ENCODE results near the gene APOLD1.
A peak's percentile ranks its signal among the peaks of the same experiment; 100 is the strongest.
"Not testable (repeated sequence)": the region's sequence is repeated elsewhere in the genome, so short reads cannot be mapped to it uniquely, and the experiment has no call there.

The APOLD1 gene

GRCh38 chr12:12786706-12787601, 1.5 kb downstream of the APOLD1 start:
- peak; percentile 49 for DNase-seq

- DNase-seq, result no peak
These were observed 2.7 kb downstream of the APOLD1 start for GRCh38 chr12:12788131-12788530.

- peak; percentile 62 for DNase-seq
These were observed 3.4 kb downstream of the APOLD1 start for GRCh38 chr12:12788675-12789368.

GRCh38 chr12:12790956-12791355, 5.5 kb downstream of the APOLD1 start:
- no peak for DNase-seq

GRCh38 chr12:12791756-12792369, 6.4 kb downstream of the APOLD1 start:
- DNase-seq, result no peak

- DNase-seq, result no peak
These were observed 7.0 kb downstream of the APOLD1 start for GRCh38 chr12:12792421-12792820.

GRCh38 chr12:12794686-12795085, 9.2 kb downstream of the APOLD1 start:
- peak; percentile 35 for DNase-seq

- no peak for DNase-seq
These were observed 10.7 kb downstream of the APOLD1 start for GRCh38 chr12:12796171-12796570.

GRCh38 chr12:12796928-12797793, 11.7 kb downstream of the APOLD1 start:
- no peak for DNase-seq

- no peak for DNase-seq
These were observed 12.3 kb downstream of the APOLD1 start for GRCh38 chr12:12797794-12798152.

GRCh38 chr12:12798480-12798879, 13.0 kb downstream of the APOLD1 start:
- DNase-seq, result no peak

- no peak for DNase-seq
These were observed 13.9 kb downstream of the APOLD1 start for GRCh38 chr12:12799163-12799920.

- no peak for DNase-seq
These were observed 15.1 kb downstream of the APOLD1 start for GRCh38 chr12:12800406-12801180.

- DNase-seq, result not testable (repeated sequence)
These were observed 16.2 kb downstream of the APOLD1 start for GRCh38 chr12:12801656-12802055.

GRCh38 chr12:12803186-12803585, 17.7 kb downstream of the APOLD1 start:
- DNase-seq, result no peak

- no peak for DNase-seq
These were observed 18.6 kb downstream of the APOLD1 start for GRCh38 chr12:12804011-12804410.

GRCh38 chr12:12804432-12804886, 19.0 kb downstream of the APOLD1 start:
- DNase-seq, result no peak

GRCh38 chr12:12806784-12807516, 21.5 kb downstream of the APOLD1 start:
- no peak for DNase-seq

- not testable (repeated sequence) for DNase-seq
These were observed 22.1 kb downstream of the APOLD1 start for GRCh38 chr12:12807517-12807903.

- no peak for DNase-seq
These were observed 22.7 kb downstream of the APOLD1 start for GRCh38 chr12:12807970-12808702.
